Stimulated activated CD8-positive, alpha-beta memory T cell treated with anti-CD3 and anti-CD28 coated beads, Interleukin-12 subunit alpha, Interleukin-12 subunit beta, amount 100 ng/mL, for 1 hour (primary cell): ENCODE results near the gene PRKAG2.
"Not testable (repeated sequence)": the region's sequence is repeated elsewhere in the genome, so short reads cannot be mapped to it uniquely, and the experiment has no call there.

Experiments
- DNase-seq: peaks from one replicate; pipeline ENCODE4 v3.0.0-alpha.2; 2020; ENCODE audit warnings: low read depth

PRKAG2 gene

DNA sequence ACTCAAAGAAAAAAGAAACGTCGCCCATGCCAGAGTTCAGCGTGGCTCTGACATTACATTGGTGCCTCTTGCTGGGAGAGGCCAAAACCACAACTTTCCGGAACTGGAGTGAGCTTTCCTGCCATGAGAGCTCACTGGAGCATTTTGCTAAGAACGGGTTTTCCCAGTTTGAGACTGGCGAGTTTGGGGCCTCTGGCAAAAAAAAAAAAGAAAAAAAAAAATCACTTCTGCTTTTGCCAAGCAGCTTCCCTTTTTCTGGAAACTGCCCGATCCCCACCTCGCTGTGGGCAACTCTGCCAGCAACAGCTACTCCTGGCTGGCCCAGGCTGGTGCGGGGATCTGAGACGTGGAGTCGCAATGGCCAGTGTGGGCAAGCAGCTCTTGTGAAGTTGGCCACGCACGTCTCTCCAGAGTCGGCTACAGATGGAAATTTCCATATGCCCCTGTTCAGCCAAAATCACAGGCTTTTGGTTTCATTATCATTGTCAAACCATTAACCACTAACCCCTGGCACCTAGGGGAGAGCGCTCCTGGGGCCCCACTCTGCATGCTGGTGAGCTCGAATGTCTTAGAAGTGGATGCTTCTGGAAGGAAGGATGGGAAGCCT is 25.7 kb downstream of the PRKAG2 start:
- DNase-seq = no peak

DNA sequence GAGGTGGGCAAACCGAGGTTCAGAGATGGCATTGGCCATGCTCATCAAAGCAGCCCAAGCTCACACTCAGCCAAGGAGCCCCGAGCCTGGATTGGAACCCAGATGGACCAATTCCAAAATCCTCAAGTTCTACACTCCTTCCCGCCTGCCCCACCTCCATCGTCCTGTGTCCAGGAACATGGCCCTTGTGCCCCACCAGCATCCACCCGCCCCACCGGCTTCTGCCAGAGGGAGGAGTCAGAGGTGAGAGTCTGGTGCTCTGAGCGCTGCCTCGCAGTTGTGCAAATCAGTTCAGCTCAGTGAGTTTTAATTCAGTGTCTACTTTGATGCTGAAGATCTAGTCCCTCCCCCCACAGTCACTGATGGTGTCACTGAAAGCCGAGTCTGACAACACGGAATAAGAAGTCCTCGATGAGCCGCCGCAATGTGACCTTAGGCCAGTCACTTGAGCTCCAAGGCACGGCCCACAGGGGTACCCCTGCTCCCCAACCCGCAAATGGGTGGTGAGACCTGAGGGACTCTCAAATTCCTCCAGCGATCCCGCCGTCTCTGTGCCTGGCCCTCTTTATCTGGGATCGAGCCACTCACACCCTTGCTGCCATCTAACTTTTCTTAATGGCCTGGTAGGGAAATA is 26.3 kb downstream of the PRKAG2 start:
- DNase-seq = no peak

DNA sequence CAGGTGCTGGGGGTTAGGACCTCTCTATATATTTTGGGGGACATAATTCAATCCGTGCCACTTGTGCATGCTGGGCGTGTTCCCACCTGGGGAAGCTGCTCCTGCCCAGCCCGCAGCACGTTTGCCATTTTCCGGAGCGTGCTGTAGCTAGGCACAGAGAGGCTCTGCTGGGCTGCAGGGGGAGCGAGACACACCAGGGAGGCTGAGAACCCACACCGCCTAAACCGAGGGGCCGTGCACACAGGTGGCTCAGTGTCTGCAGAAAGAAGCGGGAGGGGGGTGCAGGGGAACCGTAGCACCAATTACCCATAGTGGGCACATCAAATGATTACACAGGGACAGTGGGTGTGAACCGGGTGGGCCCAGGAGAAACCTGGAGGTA is 27.0 kb downstream of the PRKAG2 start:
- DNase-seq = no peak

DNA sequence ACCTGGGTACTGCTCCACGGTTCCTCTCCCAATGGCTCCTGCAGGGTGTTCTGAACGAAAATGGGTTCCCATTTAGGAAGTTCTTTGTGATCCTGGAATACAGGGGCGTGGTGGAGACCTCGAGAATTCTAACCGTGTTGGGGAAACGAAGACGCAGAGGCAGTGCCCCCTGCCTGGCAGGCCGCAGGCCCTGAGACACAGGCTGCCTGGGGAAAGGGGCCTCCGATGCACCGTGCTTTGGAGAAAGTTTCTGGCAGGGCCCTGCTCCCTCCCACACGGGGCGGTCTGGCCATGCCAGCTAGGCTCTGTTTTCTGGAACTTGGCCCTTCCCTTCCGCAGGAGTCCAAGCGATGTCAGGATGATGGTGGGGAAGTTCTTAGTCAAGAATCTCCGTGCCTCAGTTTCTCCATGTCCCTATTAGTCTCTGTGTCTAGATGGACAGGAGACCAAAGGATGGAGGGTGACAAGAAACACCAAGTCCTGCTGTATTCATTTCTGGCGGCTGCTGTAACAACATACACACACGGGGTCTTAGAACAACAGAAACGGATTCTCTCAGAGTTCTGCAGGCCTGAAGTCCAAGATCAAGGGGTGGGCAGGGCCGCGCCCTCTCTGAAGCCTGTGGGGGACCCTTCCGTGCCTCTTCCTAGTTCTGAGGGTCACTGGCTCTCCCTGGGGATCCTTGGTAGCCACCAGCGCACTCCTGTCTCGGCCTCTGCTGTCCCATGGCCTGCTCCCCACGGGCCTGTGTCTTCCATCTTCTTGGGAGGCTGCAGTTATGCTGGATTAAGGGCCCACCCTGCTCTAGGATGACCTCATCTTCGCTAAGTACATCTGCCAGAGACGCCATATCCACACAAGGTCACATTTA is 27.7 kb downstream of the PRKAG2 start:
- no peak for DNase-seq

DNA sequence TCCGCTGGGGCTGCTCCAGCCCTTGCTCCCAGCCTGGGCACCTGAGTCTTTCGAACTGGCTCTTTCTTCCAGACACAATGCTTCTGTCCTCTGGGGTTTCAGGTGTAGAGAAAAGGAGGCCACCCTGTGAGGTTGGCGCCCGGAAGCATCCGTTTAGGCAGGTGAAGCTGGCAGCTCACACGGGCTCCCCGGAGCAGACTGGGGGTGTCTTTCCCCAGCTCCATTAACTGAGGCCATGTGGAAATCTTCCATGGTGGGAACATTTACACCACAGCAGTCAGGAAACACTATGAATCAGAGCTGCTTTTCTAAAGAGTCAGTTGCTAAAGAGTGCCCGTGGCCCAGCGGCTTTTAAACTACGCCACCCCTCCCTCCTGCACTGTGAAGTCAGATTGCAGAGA is 29.2 kb downstream of the PRKAG2 start:
- no peak for DNase-seq

DNA sequence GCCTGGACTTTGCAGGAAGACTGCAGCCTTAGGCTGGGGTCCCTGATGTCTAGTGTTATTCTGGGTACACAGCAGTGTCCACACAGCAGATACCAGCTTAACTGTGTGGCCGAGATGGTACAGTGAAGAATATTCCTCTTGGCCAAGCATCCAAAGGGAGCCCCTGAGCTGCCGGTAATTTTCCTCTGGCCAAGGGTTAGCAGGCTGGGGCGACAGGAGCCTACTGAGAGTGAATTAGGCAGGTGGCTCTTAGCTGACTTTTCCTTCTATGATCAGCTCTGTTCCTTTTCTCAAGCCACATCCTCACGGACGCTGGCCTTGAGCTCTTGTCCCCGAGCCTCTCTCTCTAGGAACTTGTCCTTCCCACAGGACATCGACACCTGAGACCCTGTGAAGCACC is 29.8 kb downstream of the PRKAG2 start:
- DNase-seq = no peak

DNA sequence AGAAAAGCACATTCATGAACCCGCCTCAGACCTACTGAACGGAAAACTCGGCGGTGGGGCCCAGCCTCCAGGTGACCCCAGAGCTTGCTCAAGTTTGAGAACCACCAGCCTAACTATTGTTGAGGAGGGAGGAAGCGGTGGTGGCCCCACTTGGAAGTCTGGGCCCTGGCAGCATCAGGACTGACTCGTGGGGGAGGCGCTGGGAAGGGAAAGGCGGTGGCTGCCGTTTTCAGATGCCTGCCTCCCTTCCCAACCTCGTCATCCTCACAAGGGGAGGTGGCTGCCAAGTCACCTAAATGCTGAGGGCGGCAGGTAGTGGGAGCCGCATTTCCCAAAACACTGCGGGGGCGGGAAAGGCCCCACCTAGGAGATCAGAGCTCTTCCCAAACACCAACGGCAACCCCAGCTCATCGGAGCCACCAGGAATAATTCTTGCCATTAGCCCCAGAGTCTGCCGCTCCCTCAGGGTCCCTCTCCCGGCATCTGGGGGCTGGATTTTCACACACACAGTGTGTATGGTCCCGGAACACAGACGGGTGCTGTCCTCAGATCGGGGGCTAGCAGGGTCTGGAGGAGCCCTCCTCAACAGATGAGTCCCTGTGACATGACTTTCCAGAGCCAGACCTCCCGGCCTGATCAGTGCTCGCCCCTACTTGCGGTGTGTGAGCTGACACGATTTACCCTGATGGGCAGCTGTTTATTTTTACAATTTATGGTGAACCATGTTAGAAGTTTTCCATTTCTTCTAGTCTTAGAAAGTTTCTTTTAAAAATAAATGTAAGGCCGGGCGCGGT is 31.3 kb downstream of the PRKAG2 start:
- no peak for DNase-seq

DNA sequence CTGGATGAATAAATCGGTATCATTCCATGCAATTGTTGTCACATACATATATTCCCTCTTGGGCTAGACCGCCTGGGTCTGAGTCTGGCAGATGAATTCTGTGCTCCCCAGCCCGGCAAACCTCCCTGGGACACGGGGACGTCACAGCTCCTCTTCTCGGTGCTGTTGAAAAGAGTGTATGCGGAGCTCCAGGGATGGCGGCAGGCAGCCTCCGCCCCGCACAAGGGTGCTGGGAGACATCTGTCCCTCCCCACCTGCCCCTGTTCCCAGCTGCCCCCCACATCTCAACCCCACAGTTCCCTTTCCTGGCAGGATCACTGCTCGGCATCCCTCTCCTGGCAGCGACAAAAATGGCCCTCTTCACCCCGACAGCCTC is 32.1 kb downstream of the PRKAG2 start:
- DNase-seq = no peak

DNA sequence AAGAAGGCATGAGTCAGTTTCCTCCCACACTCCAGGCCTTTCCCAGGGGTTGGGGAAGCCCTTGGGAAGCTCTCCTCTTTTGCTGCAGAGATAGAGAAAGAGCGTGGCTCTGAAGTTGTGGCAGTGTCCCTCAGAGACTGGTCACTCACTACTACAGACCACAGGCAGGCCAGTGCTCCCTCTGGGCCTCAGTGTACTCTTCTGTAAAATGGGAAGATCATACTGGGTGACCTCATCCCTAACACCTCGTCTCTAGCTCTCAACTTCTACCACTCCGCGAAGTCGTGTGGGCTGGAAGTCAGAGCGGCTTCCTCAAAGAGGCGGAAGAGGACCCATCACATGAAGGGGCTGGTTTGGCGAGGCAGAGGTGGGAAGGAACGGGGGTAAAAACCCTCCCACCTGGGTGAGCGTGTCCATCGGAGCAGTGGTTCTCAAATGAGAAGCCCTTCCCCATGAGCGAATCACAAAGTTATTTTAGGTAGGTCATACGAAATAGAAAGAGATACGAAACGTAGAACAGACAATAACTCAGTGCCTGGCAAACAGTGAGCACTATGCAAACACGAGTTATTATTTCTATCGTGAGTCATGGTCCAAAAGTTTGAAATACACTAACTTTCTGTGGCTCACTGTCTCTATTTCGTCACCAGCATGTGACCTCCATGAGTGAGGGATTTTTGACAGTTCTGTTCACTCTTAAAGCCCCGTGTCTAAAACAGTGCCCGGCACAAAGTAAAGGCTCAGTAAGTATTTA is 32.7 kb downstream of the PRKAG2 start:
- DNase-seq = no peak

DNA sequence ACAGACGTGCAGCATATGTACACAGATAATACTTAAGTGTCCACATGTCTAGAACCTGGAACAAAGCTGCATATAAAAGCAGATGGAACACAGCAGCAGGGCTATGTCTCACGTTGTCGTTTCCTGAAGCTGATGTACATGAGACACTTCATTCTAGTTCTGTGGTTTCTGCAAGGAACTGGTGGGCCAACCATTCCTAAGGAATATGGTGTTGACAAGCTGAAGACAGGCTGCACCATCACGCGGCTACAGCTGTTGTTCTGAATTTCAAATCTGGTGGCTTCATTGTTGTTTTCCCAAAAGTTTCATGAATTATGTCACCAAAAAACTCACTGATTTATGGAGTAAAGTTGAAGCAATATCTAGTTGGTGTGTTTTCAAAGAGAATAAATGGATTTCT is 33.7 kb downstream of the PRKAG2 start:
- no peak for DNase-seq

DNA sequence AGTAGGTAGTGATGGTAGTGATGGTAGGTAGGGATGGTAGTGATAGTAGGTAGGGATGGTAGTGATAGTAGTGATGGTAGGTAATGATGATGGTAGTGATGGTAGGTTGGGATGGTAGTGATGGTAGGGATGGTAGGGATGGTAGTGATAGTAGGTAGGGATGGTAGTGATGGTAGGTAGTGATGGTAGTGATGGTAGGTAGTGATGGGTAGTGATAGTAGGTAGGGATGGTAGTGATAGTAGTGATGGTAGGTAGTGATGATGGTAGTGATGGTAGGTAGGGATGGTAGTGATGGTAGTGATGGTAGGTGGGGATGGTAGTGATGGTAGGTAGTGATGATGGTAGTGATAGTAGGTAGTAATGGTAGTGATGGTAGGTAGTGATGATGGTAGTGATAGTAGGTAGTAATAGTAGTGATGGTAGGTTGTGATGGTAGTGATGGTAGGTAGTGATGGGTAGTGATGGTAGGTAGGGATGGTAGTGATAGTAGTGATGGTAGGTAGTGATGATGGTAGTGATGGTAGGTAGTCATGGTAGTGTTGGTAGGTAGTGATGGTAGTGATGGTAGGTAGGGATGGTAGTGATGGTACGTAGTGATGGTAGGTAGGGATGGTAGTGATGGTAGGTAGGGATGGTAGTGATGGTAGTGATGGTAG is 35.4 kb downstream of the PRKAG2 start:
- DNase-seq = not testable (repeated sequence)

DNA sequence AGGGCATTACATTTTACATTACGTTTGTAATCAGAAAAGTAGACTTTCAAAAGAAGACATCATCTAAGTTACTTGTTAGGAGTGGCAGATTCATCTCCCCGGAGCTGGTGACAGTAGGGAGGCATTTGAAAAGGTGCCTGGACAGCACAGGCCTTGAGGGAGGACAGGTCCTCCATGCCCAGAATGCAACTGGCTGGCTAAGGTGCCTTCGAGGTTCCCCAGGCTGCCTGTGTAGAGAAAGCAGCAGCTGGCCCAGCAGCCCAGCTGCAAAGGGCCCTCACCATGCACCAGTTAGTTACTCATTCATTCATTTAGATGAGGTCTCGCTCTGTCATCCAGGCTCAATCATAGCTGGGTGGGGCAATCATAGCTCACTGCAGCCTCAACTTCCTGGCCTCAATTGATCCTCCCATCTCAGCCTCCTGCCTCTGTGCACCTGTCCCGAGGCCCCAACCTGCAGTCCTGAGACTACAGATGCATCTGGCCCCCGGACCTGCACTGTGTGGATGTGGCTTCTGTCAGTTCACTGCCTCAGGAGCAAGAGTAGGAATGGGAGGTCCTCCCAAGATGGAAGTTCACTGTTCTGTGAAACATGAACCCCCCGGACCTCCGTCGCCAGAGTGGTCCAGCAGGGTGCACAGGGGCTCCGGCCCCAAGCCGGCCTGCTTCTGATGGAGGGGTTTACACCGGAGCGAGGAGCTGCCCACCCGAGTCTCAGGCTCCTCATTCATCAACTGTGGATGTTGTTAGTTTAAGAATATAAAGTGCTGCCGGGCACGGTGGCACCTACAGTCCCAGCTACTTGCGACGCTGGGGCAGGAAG is 36.6 kb downstream of the PRKAG2 start:
- no peak for DNase-seq

DNA sequence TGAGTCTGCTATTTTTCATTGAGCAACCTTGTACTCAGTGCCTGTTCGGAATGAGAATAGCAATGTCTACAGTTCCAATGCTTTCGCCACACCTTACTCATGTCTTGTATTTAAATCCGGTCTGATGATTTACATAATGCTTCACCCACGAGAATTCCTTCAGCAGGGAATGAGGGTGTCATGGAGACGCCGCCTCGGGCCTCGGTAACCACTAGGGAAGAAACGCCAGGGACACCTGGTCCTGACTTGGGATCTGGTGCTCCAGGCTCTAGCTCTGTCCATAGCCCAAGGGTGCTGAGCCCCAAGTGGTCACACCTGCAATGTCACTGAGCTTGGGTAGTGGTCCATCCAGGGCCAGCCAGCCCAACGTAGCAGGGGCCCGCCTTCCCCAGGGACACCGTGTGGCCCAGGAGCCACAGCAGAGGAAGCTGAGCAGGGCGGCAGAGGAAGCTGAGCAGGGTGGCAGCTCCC is 37.4 kb downstream of the PRKAG2 start:
- DNase-seq = no peak

DNA sequence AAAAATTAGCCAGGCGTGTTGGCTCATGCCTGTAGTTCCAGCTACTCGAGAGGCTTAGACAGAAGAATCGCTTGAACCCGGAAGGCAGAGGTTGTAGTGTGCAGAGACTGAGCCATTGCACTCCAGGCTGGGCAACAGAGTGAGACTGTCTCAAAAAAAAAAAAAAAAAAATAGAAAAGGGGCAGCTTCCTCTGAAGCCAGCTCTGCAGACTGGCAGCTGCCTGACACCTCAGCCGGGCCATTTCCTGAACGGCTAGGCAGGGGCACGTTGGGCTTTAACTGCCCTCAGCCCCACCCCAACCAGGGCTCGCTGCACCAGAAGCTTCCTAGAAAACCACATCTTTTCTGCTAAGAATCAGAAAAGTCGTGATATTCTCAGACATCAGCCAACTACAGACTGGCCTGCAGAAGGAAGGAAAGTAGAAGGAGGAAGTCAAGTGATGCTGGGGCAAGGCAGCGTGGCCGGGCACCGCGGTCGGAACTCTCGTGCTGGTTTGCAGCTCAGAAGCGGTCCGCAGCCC is 38.0 kb downstream of the PRKAG2 start:
- DNase-seq = peak; percentile 15

DNA sequence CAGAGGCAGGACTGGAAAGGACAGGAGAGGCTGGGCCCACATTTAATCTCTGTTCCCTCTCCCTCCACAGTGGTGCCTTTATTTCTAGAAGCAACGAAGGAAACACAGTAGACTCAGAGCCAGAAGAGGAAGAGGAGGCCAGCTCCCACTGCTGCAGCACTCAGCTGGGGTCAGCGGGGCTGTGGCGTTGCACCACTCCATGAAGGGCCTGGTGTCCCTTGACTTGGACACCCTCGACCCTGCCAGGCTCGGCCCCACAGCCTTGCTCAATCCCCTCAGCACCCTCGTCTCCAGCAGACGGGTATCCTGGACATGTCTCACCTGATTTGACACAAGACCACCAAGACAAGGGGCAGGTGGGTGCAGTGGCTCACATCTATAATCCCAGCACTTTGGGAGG is 38.8 kb downstream of the PRKAG2 start:
- no peak for DNase-seq

DNA sequence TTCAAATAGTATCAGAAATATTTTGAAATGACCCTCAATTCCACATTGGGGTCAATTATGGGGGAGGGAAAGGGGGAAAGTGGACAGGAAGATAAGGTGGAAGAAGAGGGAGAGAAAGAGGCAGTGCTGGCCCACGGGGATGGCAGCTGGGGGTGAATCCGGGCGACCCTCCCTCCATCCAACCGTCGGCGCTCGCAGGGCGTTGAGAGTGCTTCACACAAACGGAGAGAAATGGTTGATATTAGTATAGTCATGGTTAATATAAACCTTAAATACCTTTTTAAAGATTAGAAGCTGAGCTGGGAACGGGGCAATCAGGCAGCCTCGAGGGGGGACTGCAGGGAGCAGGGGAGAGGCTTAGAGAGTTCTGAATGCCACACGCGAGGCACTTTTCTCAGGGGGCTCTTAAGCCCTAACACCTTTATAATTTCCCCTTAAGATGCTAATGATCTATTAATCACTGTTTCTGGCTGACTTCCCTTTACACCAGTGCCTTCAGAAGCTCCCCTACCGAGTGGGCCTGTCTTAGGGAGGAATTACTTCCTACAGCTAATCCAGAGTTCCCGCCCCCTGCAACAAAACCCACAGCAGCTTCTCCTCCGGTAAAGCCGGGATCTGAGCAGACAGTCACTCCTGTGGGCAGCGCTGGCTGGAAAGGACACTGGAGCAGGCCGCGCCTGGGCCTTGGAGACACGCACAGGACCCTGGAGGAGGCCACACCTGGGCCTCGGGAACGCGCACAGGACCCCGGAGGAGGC is 39.5 kb downstream of the PRKAG2 start:
- DNase-seq = no peak

DNA sequence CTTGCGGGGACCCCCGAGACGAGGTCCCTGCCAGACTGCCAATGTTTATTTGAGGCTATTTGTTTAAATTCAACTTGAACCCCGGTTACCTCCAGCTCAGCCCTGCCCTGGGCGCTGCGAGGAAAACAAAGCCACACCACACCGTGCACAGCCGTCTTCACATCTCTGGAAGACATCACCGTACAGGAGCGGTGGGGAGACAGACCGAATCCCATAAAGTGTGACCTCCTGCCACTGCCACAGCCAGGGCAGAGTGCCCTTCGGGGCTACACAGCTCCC is 40.0 kb downstream of the PRKAG2 start:
- DNase-seq = no peak

DNA sequence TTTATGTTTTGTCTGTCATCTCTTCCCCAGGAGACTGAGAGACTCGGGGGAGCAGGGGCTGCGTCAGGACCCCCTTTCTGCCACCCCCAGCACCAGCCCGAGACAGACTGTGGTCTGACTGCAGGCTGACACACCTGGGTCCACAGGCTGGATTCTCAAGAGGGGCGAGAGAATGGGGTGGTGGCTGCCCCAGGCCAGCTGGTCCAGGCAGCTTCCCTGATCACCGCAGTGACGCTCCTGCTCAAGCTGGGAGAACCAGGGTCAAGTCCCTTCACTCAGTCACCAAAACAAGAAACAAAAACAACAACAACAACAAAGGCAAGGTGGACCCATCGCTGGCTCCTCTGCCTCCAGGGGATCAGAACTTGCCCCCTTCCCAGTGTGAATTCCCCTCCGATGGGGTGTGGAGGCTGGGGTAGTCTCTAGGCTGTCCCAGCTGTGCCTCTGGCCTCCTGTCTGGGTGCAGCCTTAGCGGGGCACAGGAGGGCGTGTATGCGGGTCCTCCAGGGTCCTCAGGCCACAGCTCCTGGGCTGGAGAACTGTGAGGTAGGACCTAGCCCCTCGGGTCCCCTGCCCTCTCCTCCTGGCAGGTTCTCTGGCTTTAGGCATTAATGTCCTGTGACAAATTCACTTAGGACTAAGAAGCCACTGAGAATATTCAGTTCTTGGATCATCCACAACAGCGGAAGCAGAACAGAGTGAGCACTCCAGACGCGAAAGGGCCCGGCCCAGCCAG is 40.6 kb downstream of the PRKAG2 start:
- DNase-seq = no peak

DNA sequence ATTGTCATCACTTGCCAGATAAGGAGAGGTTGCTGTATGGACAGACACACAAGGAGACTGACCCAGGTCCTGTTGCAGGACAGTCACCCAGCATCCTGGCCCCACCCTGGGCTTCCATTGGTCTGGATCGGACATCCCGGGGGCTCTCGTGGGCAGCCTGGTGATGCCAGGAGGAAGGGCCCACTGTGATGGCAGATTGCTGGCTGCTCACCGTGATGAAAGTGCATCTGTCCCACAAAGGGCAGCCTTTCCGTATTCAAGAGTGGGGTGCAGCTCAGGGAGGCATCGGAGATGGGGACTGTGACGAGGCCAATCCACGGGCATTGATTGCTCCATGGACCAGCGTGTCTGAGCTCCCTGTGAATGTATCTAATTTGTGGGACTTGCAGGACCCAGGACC is 41.3 kb downstream of the PRKAG2 start:
- DNase-seq = no peak
